HepG2 (cell line): ENCODE data around the gene SUN5. TPM values are rescaled to one million over a fixed set of nuclear protein-coding genes. Genes with fewer than 3 reads are reported as not detected.

Source experiments
- ADNP ChIP-seq: sonication (generic); formaldehyde crosslinking; IDR thresholded peaks from 2 replicates; pipeline ENCODE4 v1.4.0; 2020; ENCODE audit warnings: missing genetic modification reagents
- CCAR2 ChIP-seq: fragments of 200-400 bp; formaldehyde crosslinking; optimal IDR thresholded peaks from 2 replicates; pipeline ENCODE3; 2018; ENCODE audit warnings: low read depth, mild to moderate bottlenecking, low read length, moderate library complexity
- FOXA1 ChIP-seq, 2 experiments: fragments of 450-650 bp in 1 of 2; sonication (generic) in 1 of 2; formaldehyde crosslinking in 1 of 2; IDR thresholded peaks; 2 replicates each; pipeline versions ENCODE4 v1.4.0 to v1.6.1; 2016 to 2020; ENCODE audit warnings: missing genetic modification reagents in 1 of 2
- FOXO4 ChIP-seq: sonication (generic); formaldehyde crosslinking; conservative IDR thresholded peaks from 2 replicates; pipeline ENCODE4 v1.8.1; 2023; ENCODE audit warnings: missing genetic modification reagents
- HOXA9 ChIP-seq: sonication (generic); formaldehyde crosslinking; IDR thresholded peaks from 2 replicates; pipeline ENCODE4 v1.8.1; 2022; ENCODE audit warnings: missing genetic modification reagents, mild to moderate bottlenecking, moderate library complexity, borderline replicate concordance
- ONECUT2 ChIP-seq: sonication (generic); formaldehyde crosslinking; IDR thresholded peaks from 2 replicates; pipeline ENCODE4 v1.4.0; 2020; ENCODE audit warnings: missing genetic modification reagents
- THAP11 ChIP-seq: IDR thresholded peaks from 2 replicates; pipeline ENCODE4 v1.6.1; 2016; ENCODE audit warnings: missing biosample characterization, missing genetic modification reagents
- ZBED4 ChIP-seq: sonication (generic); formaldehyde crosslinking; IDR thresholded peaks from 2 replicates; pipeline ENCODE4 v1.4.0; 2020; ENCODE audit warnings: missing genetic modification reagents, borderline replicate concordance
- ZFP41 ChIP-seq: sonication (generic); formaldehyde crosslinking; IDR thresholded peaks from 2 replicates; pipeline ENCODE4 v1.4.0; 2020; ENCODE audit warnings: mild to moderate bottlenecking, missing genetic modification reagents, borderline replicate concordance
- ZNF34 ChIP-seq: sonication (generic); formaldehyde crosslinking; IDR thresholded peaks from 2 replicates; pipeline ENCODE4 v1.4.0; 2020; ENCODE audit warnings: mild to moderate bottlenecking, missing genetic modification reagents, borderline replicate concordance
- ZNF430 ChIP-seq: sonication (generic); formaldehyde crosslinking; IDR thresholded peaks from 2 replicates; pipeline ENCODE4 v1.9.0; 2021; ENCODE audit warnings: mild to moderate bottlenecking, missing genetic modification reagents
- ZNF670 ChIP-seq: sonication (generic); formaldehyde crosslinking; IDR thresholded peaks from 2 replicates; pipeline ENCODE4 v1.8.0; 2022; ENCODE audit warnings: mild to moderate bottlenecking, missing genetic modification reagents, borderline replicate concordance
- ZNF678 ChIP-seq: sonication (generic); formaldehyde crosslinking; IDR thresholded peaks from 2 replicates; pipeline ENCODE4 v1.4.0; 2020; ENCODE audit warnings: mild to moderate bottlenecking, missing genetic modification reagents
- ZNF720 ChIP-seq: sonication (generic); formaldehyde crosslinking; IDR thresholded peaks from 2 replicates; pipeline ENCODE4 v1.4.0; 2020; ENCODE audit warnings: missing genetic modification reagents
- ZSCAN25 ChIP-seq: sonication (generic); formaldehyde crosslinking; IDR thresholded peaks from 2 replicates; pipeline ENCODE4 v1.8.0; 2022; ENCODE audit warnings: mild to moderate bottlenecking, missing genetic modification reagents
- polyA plus RNA-seq, 8 experiments: library from polyadenylated mRNA; depleted of rRNA in 3 of 8; stranded (reverse) in 7 of 8; unstranded in 1 of 8; fragments of >200 nt; fragmentation: Illumina TruSeq in 4 of 8; extraction: Trizol in 4 of 8; gene quantifications; 2 replicates each; pipeline versions ENCODE4 v1.2.1 to v1.2.3, GENCODE V29; 2011 to 2016; ENCODE audit warnings: low read depth in 4 of 8, missing spikeins in 1 of 8, mixed read lengths in 1 of 8; ENCODE audit not compliant: insufficient read depth in 1 of 8
- total RNA-seq, 5 experiments: library from RNA; depleted of rRNA; stranded (reverse); fragments of >200 nt; fragmentation: Illumina TruSeq; extraction: Trizol; gene quantifications; 2 replicates each; pipeline ENCODE4 v1.2.3, GENCODE V29; 2016; ENCODE audit warnings: low read depth in 1 of 5
- TF ChIP-seq, protein P1 (sequence below): sonication (generic); formaldehyde crosslinking; IDR thresholded peaks from 2 replicates; pipeline ENCODE4 v1.8.1; 2023; ENCODE audit warnings: mild to moderate bottlenecking, missing genetic modification reagents
- TF ChIP-seq, protein P2 (sequence below): sonication (generic); formaldehyde crosslinking; conservative IDR thresholded peaks from 2 replicates; pipeline ENCODE4 v1.4.0; 2020; ENCODE audit warnings: missing genetic modification reagents
- TF ChIP-seq, protein P3 (sequence below): sonication (generic); IDR thresholded peaks from 2 replicates; pipeline ENCODE4 v1.6.1; 2016; ENCODE audit warnings: low read depth, borderline replicate concordance
- TF ChIP-seq, protein P4 (sequence below): IDR thresholded peaks from 2 replicates; pipeline ENCODE4 v1.6.1; 2012; ENCODE audit warnings: inconsistent platforms

The SUN5 gene
- total and polyA plus RNA-seq, 2 of the 13 experiments (the other 11 are each of a cell fraction or from before 2014, with no cell fraction given): not detected

DNA sequence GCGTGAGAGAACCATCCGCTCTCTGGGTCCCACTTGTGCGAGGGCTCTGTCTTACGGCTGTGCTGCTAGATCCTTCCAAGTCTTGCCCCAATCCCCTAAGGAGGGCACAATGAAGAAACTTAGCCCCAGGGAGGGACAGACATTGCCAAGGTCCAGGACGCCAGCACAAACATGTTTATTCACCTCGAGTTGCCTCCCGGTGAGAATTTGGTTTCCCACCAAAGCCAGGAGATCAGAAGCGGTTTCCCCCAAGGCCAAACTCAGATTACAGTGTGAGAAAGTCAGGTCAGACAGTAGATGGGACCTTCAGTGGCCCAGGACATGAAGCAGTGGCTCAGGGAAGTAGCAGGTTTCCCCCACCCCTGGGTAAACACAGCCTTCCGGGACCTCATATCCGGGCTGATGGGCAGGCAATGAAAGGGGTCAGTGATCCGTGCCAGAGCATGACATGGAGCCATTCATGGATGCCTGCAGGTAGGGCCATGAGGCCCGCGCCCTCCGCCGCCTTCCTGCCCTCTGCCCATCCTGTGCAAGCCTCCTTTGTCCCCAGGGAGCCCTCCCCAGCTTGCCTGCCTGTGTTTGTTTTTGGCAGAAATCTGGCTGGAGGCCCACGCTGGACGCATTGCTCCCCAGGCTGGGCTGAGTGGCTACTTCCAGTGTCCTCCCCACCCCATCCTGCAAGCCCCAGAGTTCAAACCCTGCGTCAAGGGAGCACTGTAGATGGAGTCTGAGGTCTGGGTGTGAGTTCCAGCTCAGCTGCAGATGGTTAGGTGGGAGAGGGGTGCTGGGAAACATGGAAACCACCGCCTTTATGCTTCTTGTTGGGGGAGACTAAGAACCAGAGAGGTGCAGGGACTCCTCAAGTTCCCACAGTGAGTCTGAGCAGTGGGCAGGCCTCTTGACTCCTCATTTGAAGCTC is 5.2 kb upstream of the SUN5 start (continued):
- peak; percentile 41 for TF ChIP-seq HOXA9 (CRISPR knock-in tag)
- TF ChIP-seq ZNF670: peak; percentile 96
- peak; percentile 95 for TF ChIP-seq ZBED4 (CRISPR knock-in tag)
- TF ChIP-seq THAP11 (CRISPR knock-in tag): peak; percentile 89
- TF ChIP-seq ZFP41: peak; percentile 98
- peak; percentile 100 for TF ChIP-seq ZNF34 (CRISPR knock-in tag)
- TF ChIP-seq ZNF430: no peak; the same call in 1 of the 2 replicates
- TF ChIP-seq, protein P1, sequence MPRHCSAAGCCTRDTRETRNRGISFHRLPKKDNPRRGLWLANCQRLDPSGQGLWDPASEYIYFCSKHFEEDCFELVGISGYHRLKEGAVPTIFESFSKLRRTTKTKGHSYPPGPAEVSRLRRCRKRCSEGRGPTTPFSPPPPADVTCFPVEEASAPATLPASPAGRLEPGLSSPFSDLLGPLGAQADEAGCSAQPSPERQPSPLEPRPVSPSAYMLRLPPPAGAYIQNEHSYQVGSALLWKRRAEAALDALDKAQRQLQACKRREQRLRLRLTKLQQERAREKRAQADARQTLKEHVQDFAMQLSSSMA: no peak
- TF ChIP-seq CCAR2: no peak
- no peak for TF ChIP-seq ZNF720 (CRISPR knock-in tag)
- TF ChIP-seq, protein P2, sequence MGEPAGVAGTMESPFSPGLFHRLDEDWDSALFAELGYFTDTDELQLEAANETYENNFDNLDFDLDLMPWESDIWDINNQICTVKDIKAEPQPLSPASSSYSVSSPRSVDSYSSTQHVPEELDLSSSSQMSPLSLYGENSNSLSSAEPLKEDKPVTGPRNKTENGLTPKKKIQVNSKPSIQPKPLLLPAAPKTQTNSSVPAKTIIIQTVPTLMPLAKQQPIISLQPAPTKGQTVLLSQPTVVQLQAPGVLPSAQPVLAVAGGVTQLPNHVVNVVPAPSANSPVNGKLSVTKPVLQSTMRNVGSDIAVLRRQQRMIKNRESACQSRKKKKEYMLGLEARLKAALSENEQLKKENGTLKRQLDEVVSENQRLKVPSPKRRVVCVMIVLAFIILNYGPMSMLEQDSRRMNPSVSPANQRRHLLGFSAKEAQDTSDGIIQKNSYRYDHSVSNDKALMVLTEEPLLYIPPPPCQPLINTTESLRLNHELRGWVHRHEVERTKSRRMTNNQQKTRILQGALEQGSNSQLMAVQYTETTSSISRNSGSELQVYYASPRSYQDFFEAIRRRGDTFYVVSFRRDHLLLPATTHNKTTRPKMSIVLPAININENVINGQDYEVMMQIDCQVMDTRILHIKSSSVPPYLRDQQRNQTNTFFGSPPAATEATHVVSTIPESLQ (CRISPR knock-in tag): no peak
- TF ChIP-seq FOXO4 (CRISPR knock-in tag): peak; percentile 91; the same call in 1 of the 2 replicates
- no peak for TF ChIP-seq ONECUT2 (CRISPR knock-in tag)
- TF ChIP-seq, protein P3, sequence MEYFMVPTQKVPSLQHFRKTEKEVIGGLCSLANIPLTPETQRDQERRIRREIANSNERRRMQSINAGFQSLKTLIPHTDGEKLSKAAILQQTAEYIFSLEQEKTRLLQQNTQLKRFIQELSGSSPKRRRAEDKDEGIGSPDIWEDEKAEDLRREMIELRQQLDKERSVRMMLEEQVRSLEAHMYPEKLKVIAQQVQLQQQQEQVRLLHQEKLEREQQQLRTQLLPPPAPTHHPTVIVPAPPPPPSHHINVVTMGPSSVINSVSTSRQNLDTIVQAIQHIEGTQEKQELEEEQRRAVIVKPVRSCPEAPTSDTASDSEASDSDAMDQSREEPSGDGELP: peak; percentile 86; the same call in 1 of the 2 replicates
- TF ChIP-seq FOXA1 (IDR thresholded peaks at IDR 0.05): peak; percentile 65
- peak; percentile 100 for TF ChIP-seq FOXA1 (CRISPR knock-in tag; IDR thresholded peaks at IDR 0.05)
- TF ChIP-seq ADNP: peak; percentile 97
- TF ChIP-seq, protein P4, sequence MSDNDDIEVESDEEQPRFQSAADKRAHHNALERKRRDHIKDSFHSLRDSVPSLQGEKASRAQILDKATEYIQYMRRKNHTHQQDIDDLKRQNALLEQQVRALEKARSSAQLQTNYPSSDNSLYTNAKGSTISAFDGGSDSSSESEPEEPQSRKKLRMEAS: peak; percentile 94
- peak; percentile 99 for TF ChIP-seq ZNF678 (CRISPR knock-in tag)
- TF ChIP-seq ZSCAN25: no peak; the same call in 1 of the 2 replicates
